H1 (cell line): ENCODE data around the gene HLF. TPM values are rescaled to one million over a fixed set of nuclear protein-coding genes. Genes with fewer than 3 reads are reported as not detected.
A peak's percentile ranks its signal among the peaks of the same experiment; 100 is the strongest.

ENCODE experiments used
- CHD7 ChIP-seq: fragments of 300-600 bp; sonication (generic); IDR thresholded peaks from 2 replicates; pipeline ENCODE4 v1.7.1; 2012; ENCODE audit warnings: low read length, moderate library complexity, mild to moderate bottlenecking, inconsistent platforms; ENCODE audit not compliant: insufficient replicate concordance
- KDM4A ChIP-seq: IDR thresholded peaks from one replicate; pipeline ENCODE4 v1.7.1; 2012; ENCODE audit warnings: low read depth, mild to moderate bottlenecking, moderate library complexity, low read length, inconsistent platforms; ENCODE audit not compliant: severe bottlenecking
- RFX5 ChIP-seq: IDR thresholded peaks from 2 replicates; pipeline ENCODE4 v1.6.1; 2011; ENCODE audit warnings: low read depth, low read length, improper control_type of control experiment, borderline replicate concordance
- polyA plus RNA-seq, 7 experiments: library from polyadenylated mRNA; depleted of rRNA in 3 of 7; stranded (reverse) in 5 of 7; unstranded in 2 of 7; fragments of >200 nt in 5 of 7; fragments of 200-250 nt in 2 of 7; gene quantifications; 1 replicate in 5 of 7; 2 replicates in 1 of 7; 4 replicates in 1 of 7; pipeline versions ENCODE4 v1.2.1 to v1.2.3, GENCODE V29; 2011 to 2013; ENCODE audit warnings: missing spikeins in 2 of 7, mixed read lengths in 2 of 7
- total RNA-seq: library from RNA; stranded (reverse); fragmentation: NEBNext Ultra II Directional; extraction: Animal tissue kit (Norgen Biotek cat#: 25700); gene quantifications from 2 replicates; pipeline ENCODE4 v1.2.1, GENCODE V29; 2021
- TF ChIP-seq, protein P1 (sequence below): IDR thresholded peaks from 2 replicates; pipeline ENCODE4 v1.6.1; 2012; ENCODE audit warnings: inconsistent platforms
- TF ChIP-seq, protein P2 (sequence below): IDR thresholded peaks from 2 replicates; pipeline ENCODE4 v1.6.1; 2012; ENCODE audit warnings: inconsistent platforms

HLF gene
- total and polyA plus RNA-seq, 2 of the 8 experiments (the other 6 are each of a cell fraction or from before 2014, with no cell fraction given): 0.39 to 0.60 TPM

DNA sequence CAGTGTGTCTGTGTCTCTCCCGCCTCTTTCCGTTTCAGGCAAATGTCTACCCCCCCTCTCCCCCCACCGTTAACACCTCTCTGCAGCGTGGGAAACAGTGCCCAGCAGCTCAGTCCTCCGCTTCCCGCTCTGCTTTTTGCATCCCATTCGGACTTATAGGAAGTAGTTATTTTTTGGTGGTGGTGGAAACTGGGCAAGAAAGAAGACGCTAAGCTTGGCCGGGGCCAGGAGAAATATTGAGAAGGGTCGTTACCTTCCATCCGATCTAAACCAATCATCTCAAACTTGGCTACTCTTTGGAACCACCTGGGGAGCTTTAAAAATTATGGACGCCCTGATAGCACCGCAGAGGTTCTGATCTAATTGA lies 499 bp upstream of the HLF start (continued):
- no peak for TF ChIP-seq CHD7
- TF ChIP-seq KDM4A: peak; percentile 28
- TF ChIP-seq, protein P1, sequence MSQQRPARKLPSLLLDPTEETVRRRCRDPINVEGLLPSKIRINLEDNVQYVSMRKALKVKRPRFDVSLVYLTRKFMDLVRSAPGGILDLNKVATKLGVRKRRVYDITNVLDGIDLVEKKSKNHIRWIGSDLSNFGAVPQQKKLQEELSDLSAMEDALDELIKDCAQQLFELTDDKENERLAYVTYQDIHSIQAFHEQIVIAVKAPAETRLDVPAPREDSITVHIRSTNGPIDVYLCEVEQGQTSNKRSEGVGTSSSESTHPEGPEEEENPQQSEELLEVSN: peak; percentile 55
- TF ChIP-seq RFX5: no peak
- TF ChIP-seq, protein P2, sequence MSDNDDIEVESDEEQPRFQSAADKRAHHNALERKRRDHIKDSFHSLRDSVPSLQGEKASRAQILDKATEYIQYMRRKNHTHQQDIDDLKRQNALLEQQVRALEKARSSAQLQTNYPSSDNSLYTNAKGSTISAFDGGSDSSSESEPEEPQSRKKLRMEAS: no peak
